Fibroblast of villous mesenchyme (primary cell): ENCODE results near the gene CCDC154. TPM values are rescaled to one million over a fixed set of nuclear protein-coding genes. Genes with fewer than 3 reads are reported as not detected.

Experiments
- DNase-seq: peaks from one replicate; pipeline ENCODE4 v3.0.0-alpha.2; 2010; ENCODE audit warnings: low read depth
- H3K4me3 ChIP-seq: 2 replicates; pipeline ENCODE4 v1.5.1; 2011; ENCODE audit warnings: low read depth, mild to moderate bottlenecking, low read length
- total RNA-seq: library from RNA; depleted of rRNA; stranded (reverse); fragments of >200 nt; gene quantifications from 2 replicates; pipeline ENCODE4 v1.2.3, GENCODE V29; 2012
- TF ChIP-seq, protein P1 (sequence below): IDR thresholded peaks from 2 replicates; pipeline ENCODE4 v1.5.1; 2012; ENCODE audit warnings: low read depth, mild to moderate bottlenecking, low read length; ENCODE audit not compliant: insufficient read depth

CCDC154 gene, protein sequence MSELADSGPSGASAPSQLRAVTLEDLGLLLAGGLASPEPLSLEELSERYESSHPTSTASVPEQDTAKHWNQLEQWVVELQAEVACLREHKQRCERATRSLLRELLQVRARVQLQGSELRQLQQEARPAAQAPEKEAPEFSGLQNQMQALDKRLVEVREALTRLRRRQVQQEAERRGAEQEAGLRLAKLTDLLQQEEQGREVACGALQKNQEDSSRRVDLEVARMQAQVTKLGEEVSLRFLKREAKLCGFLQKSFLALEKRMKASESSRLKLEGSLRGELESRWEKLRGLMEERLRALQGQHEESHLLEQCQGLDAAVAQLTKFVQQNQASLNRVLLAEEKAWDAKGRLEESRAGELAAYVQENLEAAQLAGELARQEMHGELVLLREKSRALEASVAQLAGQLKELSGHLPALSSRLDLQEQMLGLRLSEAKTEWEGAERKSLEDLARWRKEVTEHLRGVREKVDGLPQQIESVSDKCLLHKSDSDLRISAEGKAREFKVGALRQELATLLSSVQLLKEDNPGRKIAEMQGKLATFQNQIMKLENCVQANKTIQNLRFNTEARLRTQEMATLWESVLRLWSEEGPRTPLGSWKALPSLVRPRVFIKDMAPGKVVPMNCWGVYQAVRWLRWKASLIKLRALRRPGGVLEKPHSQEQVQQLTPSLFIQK
- under 0.01 TPM in 2 replicates for total RNA-seq

DNA sequence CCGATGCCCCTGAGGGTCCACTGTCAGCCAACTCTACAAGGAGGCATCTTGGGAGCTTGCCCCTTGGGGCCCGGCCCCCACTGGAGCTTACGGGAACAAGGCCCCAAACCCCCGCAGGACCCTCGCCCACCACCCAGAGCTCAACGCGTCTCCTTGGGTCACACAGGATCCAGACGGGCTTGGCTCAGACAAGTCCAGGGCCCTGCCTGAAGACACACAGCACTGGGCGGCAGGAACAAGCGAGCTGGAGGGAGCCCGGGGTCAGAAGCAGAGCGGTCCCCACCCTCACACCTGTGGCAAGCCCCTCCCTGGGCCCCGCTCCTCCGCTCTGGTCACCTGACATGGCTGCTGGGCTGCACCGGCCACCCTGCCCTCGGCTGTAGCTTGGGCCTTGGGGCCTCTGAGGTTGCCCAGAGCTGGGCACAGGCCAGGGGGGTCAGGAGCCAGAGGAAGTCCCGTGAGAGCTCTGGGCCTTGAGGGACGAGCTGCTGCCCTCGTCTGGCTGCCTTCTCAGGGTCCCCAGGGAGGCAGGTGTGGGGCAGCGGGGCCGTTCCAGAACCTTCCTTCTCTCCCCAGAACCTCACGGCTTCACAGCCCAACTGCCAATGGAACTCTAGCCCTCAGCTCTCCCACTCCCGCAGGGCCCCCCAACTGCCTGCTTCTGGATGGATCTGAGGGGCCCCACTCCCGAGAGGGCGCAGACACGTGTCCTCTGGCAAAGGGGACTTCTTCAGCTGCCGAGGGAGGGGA is at the start of gene CCDC154:
Gene CCDC154 (minus strand): TSS at position 577 of the 750 bp plus-strand sequence. CDS start 234 bp downstream, at position 343.
- H3K4me3 ChIP-seq = no peak within 1 kb of the TSS
- TF ChIP-seq, protein P1, sequence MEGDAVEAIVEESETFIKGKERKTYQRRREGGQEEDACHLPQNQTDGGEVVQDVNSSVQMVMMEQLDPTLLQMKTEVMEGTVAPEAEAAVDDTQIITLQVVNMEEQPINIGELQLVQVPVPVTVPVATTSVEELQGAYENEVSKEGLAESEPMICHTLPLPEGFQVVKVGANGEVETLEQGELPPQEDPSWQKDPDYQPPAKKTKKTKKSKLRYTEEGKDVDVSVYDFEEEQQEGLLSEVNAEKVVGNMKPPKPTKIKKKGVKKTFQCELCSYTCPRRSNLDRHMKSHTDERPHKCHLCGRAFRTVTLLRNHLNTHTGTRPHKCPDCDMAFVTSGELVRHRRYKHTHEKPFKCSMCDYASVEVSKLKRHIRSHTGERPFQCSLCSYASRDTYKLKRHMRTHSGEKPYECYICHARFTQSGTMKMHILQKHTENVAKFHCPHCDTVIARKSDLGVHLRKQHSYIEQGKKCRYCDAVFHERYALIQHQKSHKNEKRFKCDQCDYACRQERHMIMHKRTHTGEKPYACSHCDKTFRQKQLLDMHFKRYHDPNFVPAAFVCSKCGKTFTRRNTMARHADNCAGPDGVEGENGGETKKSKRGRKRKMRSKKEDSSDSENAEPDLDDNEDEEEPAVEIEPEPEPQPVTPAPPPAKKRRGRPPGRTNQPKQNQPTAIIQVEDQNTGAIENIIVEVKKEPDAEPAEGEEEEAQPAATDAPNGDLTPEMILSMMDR = no peak
- DNase-seq = no peak

DNA sequence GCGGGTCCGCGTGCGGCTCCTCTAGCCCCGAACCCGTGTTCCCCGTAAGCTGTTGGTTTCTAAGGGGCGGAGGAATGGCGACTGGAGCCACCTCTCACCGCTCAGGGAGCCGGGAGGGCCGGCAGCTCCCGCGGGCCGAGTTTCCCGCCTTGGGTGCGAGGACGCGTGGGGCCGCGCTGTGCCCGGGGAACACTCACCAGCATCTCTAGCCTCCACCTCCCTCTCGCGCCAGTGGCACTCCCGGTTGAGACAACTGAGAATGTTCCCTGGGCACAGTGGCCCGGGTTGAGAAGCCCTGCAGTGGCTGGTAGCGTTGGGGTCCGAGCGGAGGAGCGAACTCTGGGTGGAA is 49.4 kb upstream of the CCDC154 start:
- DNase-seq = peak; percentile 9
- TF ChIP-seq, protein P1 = no peak
- peak overlapping the region; percentile 83 for H3K4me3 ChIP-seq

DNA sequence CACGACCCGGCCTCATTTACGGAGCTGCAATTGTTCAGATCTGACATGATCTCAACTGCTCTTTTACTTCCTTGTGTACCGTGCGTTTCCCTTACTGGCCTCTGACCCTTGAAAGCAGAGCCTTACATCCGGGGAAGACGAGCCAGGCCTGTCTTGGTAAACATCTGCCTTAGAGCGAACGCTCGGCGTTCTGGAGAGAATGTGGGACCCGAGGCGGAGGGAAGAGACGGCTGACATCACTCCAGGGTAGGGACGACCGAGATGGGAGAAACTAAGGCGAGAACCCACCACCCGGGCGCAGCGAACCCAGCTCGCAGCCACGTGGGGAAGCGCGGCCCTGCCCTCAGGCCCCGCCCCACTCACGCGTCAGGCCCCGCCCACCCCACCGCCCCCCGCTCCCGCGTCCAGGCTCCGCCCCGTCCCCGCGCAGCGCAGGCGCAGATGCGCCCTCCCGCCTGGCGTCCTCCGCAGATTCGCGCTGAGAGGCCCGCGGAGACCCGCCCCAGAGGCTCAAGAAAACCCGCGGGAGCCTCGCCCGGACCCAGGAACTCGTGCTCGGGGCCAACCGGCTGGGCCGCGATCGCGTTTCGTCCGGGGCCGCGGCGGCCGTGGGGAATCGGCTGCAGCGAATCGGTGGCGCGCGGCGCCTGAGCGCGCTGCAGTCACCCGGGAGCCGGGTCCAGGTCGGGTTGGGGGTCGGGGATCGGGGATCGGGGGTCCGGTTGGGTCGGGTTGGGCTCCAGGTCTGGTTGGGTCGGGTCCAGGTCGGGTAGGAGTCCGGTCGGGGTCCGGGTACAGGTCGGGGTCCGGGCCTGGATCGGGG is 48.8 kb upstream of the CCDC154 start, which contains the start of gene TELO2:
Gene TELO2 (plus strand): TSS at position 438 of the 823 bp plus-strand sequence. CDS start 922 bp downstream, outside the sequence.
- TF ChIP-seq, protein P1 = no peak
- peak within 1 kb of the TSS; percentile 83 for H3K4me3 ChIP-seq
- DNase-seq = peak; percentile 79

- TF ChIP-seq, protein P1 = no peak
- DNase-seq = no peak
- peak overlapping the region; percentile 83 for H3K4me3 ChIP-seq
Observed at GRCh38 chr16:1492082-1492922, 47.9 kb upstream of the CCDC154 start.

DNA sequence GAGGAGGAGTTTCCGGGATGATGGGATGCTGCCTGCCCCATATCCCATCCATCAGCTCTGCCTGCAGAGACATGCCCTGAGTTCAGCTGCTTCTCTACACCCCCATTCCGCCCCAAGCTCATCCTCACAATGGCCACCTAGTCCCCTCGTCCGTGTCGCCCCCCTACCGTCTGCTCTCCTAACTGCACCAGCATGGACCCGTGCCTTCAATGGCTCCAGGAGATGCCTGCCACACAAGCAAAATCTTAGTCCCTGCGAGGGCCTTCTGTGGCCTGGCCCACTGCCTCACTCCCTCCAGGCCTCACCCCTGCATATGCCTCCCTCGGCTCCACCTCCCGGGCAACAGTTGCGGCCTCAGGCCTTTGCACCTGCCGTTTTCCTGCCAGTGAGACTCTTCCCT is 47.0 kb upstream of the CCDC154 start:
- H3K4me3 ChIP-seq = no peak overlapping the region
- DNase-seq = no peak
- TF ChIP-seq, protein P1 = no peak

DNA sequence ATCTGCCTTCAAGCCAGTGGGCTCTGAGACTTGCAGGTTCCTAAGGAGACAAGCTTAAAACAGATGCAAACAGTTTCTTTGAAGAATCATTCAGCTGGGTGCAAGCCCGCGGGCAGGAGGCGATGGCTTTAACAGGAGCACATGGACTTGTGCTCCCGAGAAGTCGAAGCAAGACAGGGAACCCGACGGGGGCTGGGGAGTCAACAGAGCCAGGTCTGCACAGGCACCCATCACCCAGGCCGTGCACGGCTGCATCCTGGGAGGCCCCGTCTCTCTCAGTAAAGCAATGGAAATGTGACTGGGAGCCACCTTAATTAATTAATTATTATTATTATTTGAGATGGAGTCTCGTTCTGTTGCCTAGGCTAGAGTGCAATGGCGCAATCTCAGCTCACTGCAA is 44.7 kb upstream of the CCDC154 start:
- TF ChIP-seq, protein P1 = no peak
- no peak overlapping the region for H3K4me3 ChIP-seq
- no peak for DNase-seq
